Ascending aorta (tissue), 2 donors: Measurements from ENCODE around the gene SLC49A3. TPM values are rescaled to one million over a fixed set of nuclear protein-coding genes. Genes with fewer than 3 reads are reported as not detected.
"Not testable (repeated sequence)": the region's sequence is repeated elsewhere in the genome, so short reads cannot be mapped to it uniquely, and the experiment has no call there.

Experiments
- DNase-seq, 2 donors: peaks; one replicate each; pipeline ENCODE4 v3.0.0-alpha.2; 2019; ENCODE audit warnings: low spot score in 2 of 2
- H3K27ac ChIP-seq, 2 donors: fragments of 200-600 bp; sonication (generic); one replicate each; pipeline ENCODE4 v1.5.1; 2016 to 2017; ENCODE audit warnings: mild to moderate bottlenecking in 1 of 2
- H3K27me3 ChIP-seq: fragments of 200-600 bp; sonication (generic); one replicate; pipeline ENCODE4 v1.5.1; 2017
- H3K36me3 ChIP-seq, 2 donors: fragments of 200-600 bp; sonication (generic); one replicate each; pipeline ENCODE4 v1.5.1; 2016
- H3K4me1 ChIP-seq, 2 donors: fragments of 200-600 bp; sonication (generic); one replicate each; pipeline ENCODE4 v1.5.1; 2016 to 2017; ENCODE audit warnings: mild to moderate bottlenecking in 1 of 2
- H3K4me3 ChIP-seq, 2 donors: fragments of 200-600 bp; sonication (generic); one replicate each; pipeline ENCODE4 v1.5.1; 2016 to 2017; ENCODE audit warnings: mild to moderate bottlenecking in 1 of 2
- H3K9me3 ChIP-seq, 2 donors: fragments of 200-600 bp; sonication (generic); one replicate each; pipeline ENCODE4 v1.5.1; 2016
- intact Hi-C: fragments of 100-400 bp; cut with DNase I; formaldehyde crosslinking; loops from one replicate; pipeline ENCODE4 v1.15.1; 2023
- total RNA-seq: library from RNA; depleted of rRNA; stranded (reverse); fragments of >200 nt; gene quantifications from one replicate; pipeline ENCODE4 v1.1.0, GENCODE V29; 2016
- TF ChIP-seq, protein P1 (sequence below), 3 experiments: fragments of 200-600 bp in 2 of 3; fragments of 450-650 bp in 1 of 3; sonication (generic) in 2 of 3; IDR thresholded peaks; one replicate each; pipeline ENCODE4 v1.5.1; 2016 to 2019; ENCODE audit warnings: antibody characterized with exemption in 3 of 3, mild to moderate bottlenecking in 1 of 3, moderate library complexity in 1 of 3

SLC49A3 gene
- total RNA-seq, 1 donor from 2014 or later = 17.7 TPM

GRCh38 chr4:733631-733980, 44.7 kb upstream of the SLC49A3 start:
- no peak overlapping the region for H3K4me3 ChIP-seq
- peaks cover 74 to 75% of the 10 kb centered on the region in 2 donors for H3K36me3 ChIP-seq
- intact Hi-C loops = no loop called here
- peaks cover 0 to 3% of the 10 kb centered on the region in 2 donors for H3K9me3 ChIP-seq
- no peaks in the 10 kb centered on the region for H3K27me3 ChIP-seq
- no peaks in the 10 kb centered on the region for H3K4me1 ChIP-seq
- DNase-seq = no peak
- TF ChIP-seq, protein P1, sequence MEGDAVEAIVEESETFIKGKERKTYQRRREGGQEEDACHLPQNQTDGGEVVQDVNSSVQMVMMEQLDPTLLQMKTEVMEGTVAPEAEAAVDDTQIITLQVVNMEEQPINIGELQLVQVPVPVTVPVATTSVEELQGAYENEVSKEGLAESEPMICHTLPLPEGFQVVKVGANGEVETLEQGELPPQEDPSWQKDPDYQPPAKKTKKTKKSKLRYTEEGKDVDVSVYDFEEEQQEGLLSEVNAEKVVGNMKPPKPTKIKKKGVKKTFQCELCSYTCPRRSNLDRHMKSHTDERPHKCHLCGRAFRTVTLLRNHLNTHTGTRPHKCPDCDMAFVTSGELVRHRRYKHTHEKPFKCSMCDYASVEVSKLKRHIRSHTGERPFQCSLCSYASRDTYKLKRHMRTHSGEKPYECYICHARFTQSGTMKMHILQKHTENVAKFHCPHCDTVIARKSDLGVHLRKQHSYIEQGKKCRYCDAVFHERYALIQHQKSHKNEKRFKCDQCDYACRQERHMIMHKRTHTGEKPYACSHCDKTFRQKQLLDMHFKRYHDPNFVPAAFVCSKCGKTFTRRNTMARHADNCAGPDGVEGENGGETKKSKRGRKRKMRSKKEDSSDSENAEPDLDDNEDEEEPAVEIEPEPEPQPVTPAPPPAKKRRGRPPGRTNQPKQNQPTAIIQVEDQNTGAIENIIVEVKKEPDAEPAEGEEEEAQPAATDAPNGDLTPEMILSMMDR (IDR thresholded peaks at IDR 0.05) = no peak
- no peak overlapping the region for H3K27ac ChIP-seq

DNA sequence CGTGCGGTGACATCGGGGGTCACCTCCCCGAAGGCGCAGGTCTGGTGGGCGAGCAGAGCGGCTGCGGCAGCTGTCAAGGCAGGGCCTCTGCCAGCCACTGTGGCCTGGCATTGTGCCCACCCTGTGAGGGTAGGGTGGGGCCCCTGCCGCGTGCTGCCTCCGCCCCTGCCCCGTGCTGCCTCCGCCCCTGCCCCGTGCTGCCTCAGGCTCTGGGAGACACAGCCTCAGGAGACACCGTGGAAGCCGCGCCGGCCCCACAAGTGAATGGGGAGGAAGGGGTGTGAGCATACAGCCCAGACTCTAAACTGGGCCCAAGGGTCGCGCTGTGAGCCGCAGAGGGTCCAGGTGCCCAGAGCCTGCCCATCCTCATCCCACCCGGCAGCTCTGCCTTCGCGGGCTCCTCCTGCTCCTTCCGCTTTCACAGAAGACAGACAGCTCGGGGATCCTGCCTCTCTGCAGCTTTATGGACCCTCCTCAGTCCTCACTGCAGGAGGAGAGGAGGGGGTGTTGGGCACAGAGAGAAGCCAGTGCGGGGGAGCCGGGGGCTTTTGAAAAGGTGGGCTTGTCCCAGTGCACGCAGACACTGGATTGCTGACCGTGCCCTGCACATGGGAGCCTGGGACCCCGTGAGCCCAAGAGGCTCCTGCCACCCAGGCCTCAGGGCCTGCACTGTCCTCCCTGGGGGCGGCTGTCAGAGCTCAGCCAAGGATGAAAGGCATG, 44.1 kb upstream of the SLC49A3 start:
- no peak overlapping the region for H3K4me3 ChIP-seq
- H3K36me3 ChIP-seq = peaks cover 69 to 70% of the 10 kb centered on the region in 2 donors
- TF ChIP-seq, protein P1 (IDR thresholded peaks at IDR 0.05) = no peak
- intact Hi-C loops = no loop called here
- H3K9me3 ChIP-seq = no peaks in the 10 kb centered on the region
- DNase-seq = no peak
- no peak overlapping the region for H3K27ac ChIP-seq
- no peaks in the 10 kb centered on the region for H3K4me1 ChIP-seq
- H3K27me3 ChIP-seq = no peaks in the 10 kb centered on the region

- Histone ChIP-seq H3K27ac (no peak overlapping the region), H3K4me1 (no peaks in the 10 kb centered on the region), H3K36me3 (peaks cover 63 to 64% of the 10 kb centered on the region in 2 donors), H3K9me3 (no peaks in the 10 kb centered on the region), H3K4me3 (no peak overlapping the region), H3K27me3 (no peaks in the 10 kb centered on the region)
- intact Hi-C loops = no loop called here
- no peak for DNase-seq
- TF ChIP-seq, protein P1 (IDR thresholded peaks at IDR 0.05) = no peak
Measured at GRCh38 chr4:732486-732885, 43.5 kb upstream of the SLC49A3 start.

DNA sequence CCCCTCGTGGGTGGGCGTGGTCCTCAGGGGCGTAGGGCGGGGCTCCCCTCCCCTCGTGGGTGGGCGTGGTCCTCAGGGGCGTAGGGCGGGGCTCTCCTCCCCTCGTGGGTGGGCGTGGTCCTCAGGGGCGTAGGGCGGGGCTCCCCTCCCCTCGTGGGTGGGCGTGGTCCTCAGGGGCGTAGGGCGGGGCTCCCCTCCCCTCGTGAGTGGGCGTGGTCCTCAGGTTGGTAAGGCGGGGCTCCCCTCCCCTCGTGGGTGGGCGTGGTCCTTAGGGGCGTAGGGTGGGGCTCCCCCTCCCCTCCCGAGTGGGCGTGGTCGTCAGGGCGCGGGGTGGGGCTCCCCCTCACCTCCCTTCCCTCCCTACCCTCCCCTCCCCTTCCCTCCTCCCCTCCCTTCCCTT, 43.0 kb upstream of the SLC49A3 start:
- H3K27me3 ChIP-seq, H3K4me3 ChIP-seq, intact Hi-C loops, H3K4me1 ChIP-seq, H3K27ac ChIP-seq, DNase-seq, H3K9me3 ChIP-seq: not testable (repeated sequence)
- peaks cover 58 to 59% of the 10 kb centered on the region in 2 donors for H3K36me3 ChIP-seq

- H3K27ac ChIP-seq, H3K4me1 ChIP-seq, DNase-seq, H3K9me3 ChIP-seq, H3K27me3 ChIP-seq, intact Hi-C loops, H3K4me3 ChIP-seq: not testable (repeated sequence)
- peaks cover 54 to 57% of the 10 kb centered on the region in 2 donors for H3K36me3 ChIP-seq
Measured at GRCh38 chr4:730946-731904, 42.3 kb upstream of the SLC49A3 start.

- H3K27me3 ChIP-seq = no peaks in the 10 kb centered on the region
- intact Hi-C loops = no loop called here
- TF ChIP-seq, protein P1 (IDR thresholded peaks at IDR 0.05) = no peak
- H3K9me3 ChIP-seq = no peaks in the 10 kb centered on the region
- no peaks in the 10 kb centered on the region for H3K4me1 ChIP-seq
- no peak overlapping the region for H3K4me3 ChIP-seq
- peaks cover 47 to 50% of the 10 kb centered on the region in 2 donors for H3K36me3 ChIP-seq
- no peak for DNase-seq
- no peak overlapping the region for H3K27ac ChIP-seq
Measured at GRCh38 chr4:730511-730910, 41.6 kb upstream of the SLC49A3 start.
